Neural crest cell (in vitro differentiated cells): Measurements from ENCODE around the gene KCNQ4. TPM values are rescaled to one million over a fixed set of nuclear protein-coding genes. Genes with fewer than 3 reads are reported as not detected.

Experiments
- DNase-seq: peaks from one replicate; pipeline ENCODE4 v3.0.0; 2021; ENCODE audit warnings: low read depth, mixed read lengths, low spot score
- H3K27ac Mint-ChIP-seq: one replicate; pipeline ENCODE4 v1.8.0; 2021; ENCODE audit warnings: mild to moderate bottlenecking, mixed read lengths; ENCODE audit not compliant: unreplicated experiment
- H3K27me3 Mint-ChIP-seq: 2 replicates; pipeline ENCODE4 v1.8.0; 2021; ENCODE audit warnings: low read depth, mild to moderate bottlenecking, mixed read lengths
- H3K36me3 Mint-ChIP-seq: 2 replicates; pipeline ENCODE4 v1.8.0; 2021; ENCODE audit warnings: low read depth, mild to moderate bottlenecking, mixed read lengths
- H3K4me1 Mint-ChIP-seq: 2 replicates; pipeline ENCODE4 v1.8.0; 2021; ENCODE audit warnings: mixed read lengths
- H3K4me3 Mint-ChIP-seq: one replicate; pipeline ENCODE4 v1.8.0; 2021; ENCODE audit warnings: mild to moderate bottlenecking, mixed read lengths
- H3K9me3 Mint-ChIP-seq: 2 replicates; pipeline ENCODE4 v1.8.0; 2021; ENCODE audit warnings: mixed read lengths
- CTCF ChIP-seq: fragments of 200-600 bp; sonication (generic); conservative IDR thresholded peaks from 2 replicates; pipeline ENCODE4 v1.5.0; 2021; ENCODE audit warnings: antibody characterized with exemption, mild to moderate bottlenecking
- total RNA-seq: library from RNA; stranded (reverse); gene quantifications from 2 replicates; pipeline ENCODE4 v1.2.1, GENCODE V29; 2021

KCNQ4 gene
- total RNA-seq, 1 donor from 2014 or later, result 0.89 TPM

- no peak for TF ChIP-seq CTCF
- Mint-ChIP-seq H3K4me1 (peaks cover 29% of the 10 kb centered on the region), H3K27ac (no peak overlapping the region), H3K4me3 (no peak overlapping the region), H3K27me3 (no peaks in the 10 kb centered on the region), H3K36me3 (no peaks in the 10 kb centered on the region), H3K9me3 (no peaks in the 10 kb centered on the region)
- no peak for DNase-seq
Measured at GRCh38 chr1:40797668-40798010, 14.1 kb downstream of the KCNQ4 start.

- no peak for TF ChIP-seq CTCF
- Mint-ChIP-seq H3K9me3 (no peaks in the 10 kb centered on the region), H3K27me3 (no peaks in the 10 kb centered on the region), H3K27ac (no peak overlapping the region), H3K4me1 (peaks cover 29% of the 10 kb centered on the region), H3K36me3 (no peaks in the 10 kb centered on the region), H3K4me3 (no peak overlapping the region)
- no peak for DNase-seq
Measured at GRCh38 chr1:40798366-40799281, 15.0 kb downstream of the KCNQ4 start.

- Mint-ChIP-seq H3K4me1 (peaks cover 29% of the 10 kb centered on the region), H3K36me3 (no peaks in the 10 kb centered on the region), H3K27ac (no peak overlapping the region), H3K9me3 (no peaks in the 10 kb centered on the region), H3K27me3 (no peaks in the 10 kb centered on the region), H3K4me3 (no peak overlapping the region)
- DNase-seq, result no peak
- no peak for TF ChIP-seq CTCF
Measured at GRCh38 chr1:40799351-40799867, 15.8 kb downstream of the KCNQ4 start.

GRCh38 chr1:40801742-40802077 is 18.1 kb downstream of the KCNQ4 start:
- TF ChIP-seq CTCF, result no peak
- no peaks in the 10 kb centered on the region for H3K36me3 Mint-ChIP-seq
- H3K4me3 Mint-ChIP-seq, result no peak overlapping the region
- no peak overlapping the region for H3K27ac Mint-ChIP-seq
- peaks cover 43% of the 10 kb centered on the region for H3K4me1 Mint-ChIP-seq
- peaks cover 2% of the 10 kb centered on the region for H3K27me3 Mint-ChIP-seq
- H3K9me3 Mint-ChIP-seq, result no peaks in the 10 kb centered on the region
- no peak for DNase-seq

- peaks cover 46% of the 10 kb centered on the region for H3K4me1 Mint-ChIP-seq
- H3K27ac Mint-ChIP-seq, result no peak overlapping the region
- no peak for TF ChIP-seq CTCF
- no peak overlapping the region for H3K4me3 Mint-ChIP-seq
- H3K36me3 Mint-ChIP-seq, result no peaks in the 10 kb centered on the region
- H3K9me3 Mint-ChIP-seq, result no peaks in the 10 kb centered on the region
- peak; percentile 63 for DNase-seq
- peaks cover 2% of the 10 kb centered on the region for H3K27me3 Mint-ChIP-seq
Measured at GRCh38 chr1:40802078-40802741, 18.6 kb downstream of the KCNQ4 start.
